Esophagus muscularis mucosa (tissue), 4 donors: ENCODE results near the gene CCL11. TPM values are rescaled to one million over a fixed set of nuclear protein-coding genes. Genes with fewer than 3 reads are reported as not detected.
A peak's percentile ranks its signal among the peaks of the same experiment; 100 is the strongest.

Experiments
- DNase-seq: peaks from one replicate; pipeline ENCODE4 v3.0.0-alpha.2; 2017; ENCODE audit errors: extremely low spot score
- H3K27ac ChIP-seq, 4 donors: fragments of 200-600 bp; sonication (generic); replicated peaks in 1 of 4; 1 replicate in 3 of 4; 2 replicates in 1 of 4; pipeline ENCODE4 v1.5.1; 2016 to 2019; ENCODE audit warnings: mild to moderate bottlenecking in 1 of 4
- H3K27me3 ChIP-seq, 4 donors: fragments of 200-600 bp; sonication (generic); one replicate each; pipeline versions ENCODE4 v1.5.1 to v1.6.0; 2016 to 2019
- H3K36me3 ChIP-seq, 4 donors: fragments of 200-600 bp; sonication (generic); one replicate each; pipeline ENCODE4 v1.5.1; 2016 to 2019
- H3K4me1 ChIP-seq, 4 donors: fragments of 200-600 bp; sonication (generic); one replicate each; pipeline ENCODE4 v1.5.1; 2016 to 2019
- H3K4me3 ChIP-seq, 4 donors: fragments of 200-600 bp; sonication (generic); 1 replicate in 2 of 4; 2 replicates in 2 of 4; pipeline ENCODE4 v1.5.1; 2016 to 2019; ENCODE audit warnings: mild to moderate bottlenecking in 4 of 4, moderate library complexity in 1 of 4
- H3K9me3 ChIP-seq, 4 donors: fragments of 200-600 bp; sonication (generic); 1 replicate in 3 of 4; 2 replicates in 1 of 4; pipeline ENCODE4 v1.5.1; 2016 to 2019
- CTCF ChIP-seq, 3 experiments: fragments of 200-600 bp in 2 of 3; fragments of 450-650 bp in 1 of 3; sonication (generic) in 2 of 3; IDR thresholded peaks; one replicate each; pipeline ENCODE4 v1.5.1; 2017 to 2019; ENCODE audit warnings: antibody characterized with exemption in 3 of 3, mild to moderate bottlenecking in 2 of 3, moderate library complexity in 1 of 3
- EP300 ChIP-seq: sonication (generic); formaldehyde crosslinking; IDR thresholded peaks from one replicate; pipeline ENCODE4 v1.6.1; 2017; ENCODE audit warnings: antibody characterized with exemption
- POLR2A ChIP-seq: fragments of 450-650 bp; IDR thresholded peaks from one replicate; pipeline ENCODE4 v1.6.1; 2017; ENCODE audit warnings: antibody characterized with exemption, moderate library complexity, mild to moderate bottlenecking, low read depth
- POLR2AphosphoS5 ChIP-seq, 2 donors: sonication (generic); formaldehyde crosslinking; IDR thresholded peaks; one replicate each; pipeline ENCODE4 v1.6.1; 2017; ENCODE audit warnings: antibody characterized with exemption in 2 of 2
- WGBS: methylation state at CpG from one replicate; pipeline ENCODE4 v1.1.5; 2018; 5-methylcytosine and 5-hydroxymethylcytosine counted together
- intact Hi-C: fragments of 100-400 bp; cut with DNase I; formaldehyde crosslinking; loops from one replicate; pipeline ENCODE4 v1.15.1; 2023
- total RNA-seq, 4 donors: library from RNA; depleted of rRNA; stranded (reverse); fragments of >200 nt; gene quantifications; one replicate each; pipeline versions ENCODE4 v1.1.0 to v1.2.1, GENCODE V29; 2016

The CCL11 gene
- total RNA-seq, 4 donors from 2014 or later, result 2.0 to 8.8 (median 6.6) TPM

- Histone ChIP-seq H3K4me1 (peaks cover 58 to 79% (median 76%) of the 10 kb centered on the region in 4 donors), H3K4me3 (peak within 1 kb of the TSS; percentile 32 to 53 (median 52)), H3K9me3 (no peaks in the 10 kb centered on the region), H3K27me3 (no peaks in the 10 kb centered on the region), H3K27ac (peak within 1 kb of the TSS; percentile 84 to 87 (median 85)), H3K36me3 (no peaks in the 10 kb centered on the region)
- peak; percentile 96 for DNase-seq
- TF ChIP-seq POLR2A (peak; percentile 49), POLR2AphosphoS5 (IDR thresholded peaks at IDR 0.05) (peak; percentile 81 to 85), EP300 (peak; percentile 38), CTCF (IDR thresholded peaks at IDR 0.05) (no peak)
- WGBS, result 8% methylated on average over 11 of the region's 11 CpGs
- intact Hi-C loops, result no loop called here
Measured at GRCh38 chr17:34254651-34255380, 30.7 kb upstream of the CCL11 start, which contains the start of gene CCL2. CCL2 (plus strand) TSS chr17:34255285; CDS start chr17:34255350, 65 bp downstream.

GRCh38 chr17:34255381-34255732 is 30.2 kb upstream of the CCL11 start:
- Histone ChIP-seq H3K36me3 (no peaks in the 10 kb centered on the region), H3K4me1 (peaks cover 53 to 74% (median 70%) of the 10 kb centered on the region in 4 donors), H3K27me3 (no peaks in the 10 kb centered on the region), H3K9me3 (no peaks in the 10 kb centered on the region), H3K4me3 (peak overlapping the region; percentile 32 to 53 (median 52)), H3K27ac (peak overlapping the region; percentile 84 to 87 (median 85))
- 21% methylated on average over 5 of the region's 5 CpGs for WGBS
- intact Hi-C loops, result no loop called here
- TF ChIP-seq POLR2AphosphoS5 (IDR thresholded peaks at IDR 0.05) (no peak), CTCF (IDR thresholded peaks at IDR 0.05) (no peak), POLR2A (no peak), EP300 (no peak)
- DNase-seq, result no peak

DNA sequence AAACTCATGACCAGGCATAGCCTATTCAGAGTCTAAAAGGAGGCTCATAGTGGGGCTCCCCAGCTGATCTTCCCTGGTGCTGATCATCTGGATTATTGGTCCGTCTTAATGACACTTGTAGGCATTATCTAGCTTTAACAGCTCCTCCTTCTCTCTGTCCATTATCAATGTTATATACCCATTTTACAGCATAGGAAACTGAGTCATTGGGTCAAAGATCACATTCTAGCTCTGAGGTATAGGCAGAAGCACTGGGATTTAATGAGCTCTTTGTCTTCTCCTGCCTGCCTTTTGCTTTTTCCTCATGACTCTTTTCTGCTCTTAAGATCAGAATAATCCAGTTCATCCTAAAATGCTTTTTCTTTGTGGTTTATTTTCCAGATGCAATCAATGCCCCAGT is 29.7 kb upstream of the CCL11 start:
- WGBS, result 78% methylated on average over 1 of the region's 1 CpG
- peak overlapping the region; percentile 84 to 87 (median 85) for H3K27ac ChIP-seq
- no peaks in the 10 kb centered on the region for H3K9me3 ChIP-seq
- no peaks in the 10 kb centered on the region for H3K36me3 ChIP-seq
- H3K27me3 ChIP-seq, result no peaks in the 10 kb centered on the region
- H3K4me3 ChIP-seq, result peak overlapping the region; percentile 32 to 53 (median 52)
- DNase-seq, result no peak
- H3K4me1 ChIP-seq, result peaks cover 48 to 69% (median 66%) of the 10 kb centered on the region in 4 donors
- TF ChIP-seq POLR2A, result no peak
- no peak for TF ChIP-seq EP300
- TF ChIP-seq POLR2AphosphoS5 (IDR thresholded peaks at IDR 0.05), result no peak
- no peak for TF ChIP-seq CTCF (IDR thresholded peaks at IDR 0.05)
- intact Hi-C loops, result no loop called here

GRCh38 chr17:34257299-34257985 is 28.1 kb upstream of the CCL11 start:
- Histone ChIP-seq H3K27ac (no peak overlapping the region), H3K4me3 (no peak overlapping the region), H3K9me3 (no peaks in the 10 kb centered on the region), H3K4me1 (peaks cover 32 to 53% (median 50%) of the 10 kb centered on the region in 4 donors), H3K36me3 (no peaks in the 10 kb centered on the region), H3K27me3 (no peaks in the 10 kb centered on the region)
- intact Hi-C loops, result no loop called here
- TF ChIP-seq EP300, result no peak
- TF ChIP-seq POLR2A, result no peak
- TF ChIP-seq POLR2AphosphoS5 (IDR thresholded peaks at IDR 0.05), result no peak
- TF ChIP-seq CTCF (IDR thresholded peaks at IDR 0.05), result no peak
- DNase-seq, result no peak
- 84% methylated on average over 5 of the region's 5 CpGs for WGBS
